Esophagus squamous epithelium (tissue), 5 donors: ENCODE measurements around the gene TLE3. TPM values are rescaled to one million over a fixed set of nuclear protein-coding genes. Genes with fewer than 3 reads are reported as not detected.

Source experiments
- DNase-seq: peaks from one replicate; lab custom pipeline; 2025; lab: John Stamatoyannopoulos, UW
- H3K27ac ChIP-seq, 4 donors: fragments of 200-600 bp; sonication (generic); one replicate each; pipeline ENCODE4 v1.5.1; 2016 to 2019; ENCODE audit warnings: mild to moderate bottlenecking in 1 of 4
- H3K27me3 ChIP-seq, 4 donors: fragments of 200-600 bp; sonication (generic); 1 replicate in 3 of 4; 2 replicates in 1 of 4; pipeline versions ENCODE4 v1.5.1 to v1.6.0; 2017 to 2021; ENCODE audit warnings: antibody characterized with exemption in 1 of 4
- H3K36me3 ChIP-seq, 3 donors: fragments of 200-600 bp; sonication (generic); one replicate each; pipeline ENCODE4 v1.5.1; 2016 to 2019
- H3K4me1 ChIP-seq, 3 donors: fragments of 200-600 bp; sonication (generic); one replicate each; pipeline ENCODE4 v1.5.1; 2017 to 2019
- H3K4me3 ChIP-seq, 4 donors: fragments of 200-600 bp; sonication (generic); 1 replicate in 3 of 4; 2 replicates in 1 of 4; pipeline ENCODE4 v1.5.1; 2016 to 2019; ENCODE audit warnings: mild to moderate bottlenecking in 2 of 4, moderate library complexity in 1 of 4
- H3K9me3 ChIP-seq, 3 donors: fragments of 200-600 bp; sonication (generic); one replicate each; pipeline ENCODE4 v1.5.1; 2016 to 2019
- CTCF ChIP-seq, 6 experiments: fragments of 450-650 bp in 4 of 6; fragments of 200-600 bp in 2 of 6; sonication (generic) in 2 of 6; IDR thresholded peaks; one replicate each; pipeline ENCODE4 v1.5.1; 2016 to 2019; ENCODE audit warnings: antibody characterized with exemption in 6 of 6, mild to moderate bottlenecking in 4 of 6, moderate library complexity in 4 of 6
- POLR2A ChIP-seq, 4 donors: fragments of 450-650 bp; IDR thresholded peaks; one replicate each; pipeline ENCODE4 v1.6.1; 2017; ENCODE audit warnings: antibody characterized with exemption in 4 of 4, mild to moderate bottlenecking in 4 of 4, moderate library complexity in 3 of 4
- WGBS, 2 donors: methylation state at CpG; one replicate each; pipeline ENCODE4 v1.1.5; 2018; 5-methylcytosine and 5-hydroxymethylcytosine counted together
- intact Hi-C: fragments of 100-400 bp; cut with DNase I; formaldehyde crosslinking; loops from one replicate; pipeline ENCODE4 v1.15.0; 2022
- total RNA-seq, 4 donors: library from RNA; depleted of rRNA; stranded (reverse); fragments of >200 nt; gene quantifications; one replicate each; pipeline ENCODE4 v1.1.0, GENCODE V29; 2016
- donor health status: DM: yes; HTN: yes; CAD: no.

TLE3 gene
- total RNA-seq, 4 donors from 2014 or later, result 49.6 to 133 (median 64.4) TPM

GRCh38 chr15:70089692-70089971 is 8.1 kb downstream of the TLE3 start:
- H3K27me3 ChIP-seq, result no peaks in the 10 kb centered on the region
- no peak overlapping the region for H3K4me3 ChIP-seq
- H3K9me3 ChIP-seq, result no peaks in the 10 kb centered on the region
- H3K27ac ChIP-seq, result peak overlapping the region in 1 of 4 donors; percentile 40
- TF ChIP-seq POLR2A (IDR thresholded peaks at IDR 0.05) (no peak), CTCF (IDR thresholded peaks at IDR 0.05) (no peak)
- peaks cover 5 to 80% (median 18%) of the 10 kb centered on the region in 3 donors for H3K36me3 ChIP-seq
- intact Hi-C loops, result no loop called here
- WGBS, 2 donors, result 49 to 73% methylated on average over 3 to 6 of the region's 6 CpGs
- H3K4me1 ChIP-seq, result peaks cover 26 to 84% (median 54%) of the 10 kb centered on the region in 3 donors
- DNase-seq, result no peak

- intact Hi-C loops, result no loop called here
- Histone ChIP-seq H3K4me3 (peak overlapping the region in 1 of 4 donors; percentile 22), H3K27me3 (no peaks in the 10 kb centered on the region), H3K36me3 (peaks cover 5 to 86% (median 23%) of the 10 kb centered on the region in 3 donors), H3K9me3 (no peaks in the 10 kb centered on the region), H3K27ac (peak overlapping the region in 2 of 4 donors; percentile 40 to 59), H3K4me1 (peaks cover 26 to 84% (median 49%) of the 10 kb centered on the region in 3 donors)
- no peak for TF ChIP-seq CTCF (IDR thresholded peaks at IDR 0.05)
- DNase-seq, result no peak
- 77 to 80% methylated on average over 13 to 16 of the region's 23 CpGs for WGBS, 2 donors
Measured at GRCh38 chr15:70088887-70089691, 8.6 kb downstream of the TLE3 start.

GRCh38 chr15:70088455-70088854 is 9.3 kb downstream of the TLE3 start:
- no peaks in the 10 kb centered on the region for H3K27me3 ChIP-seq
- peak overlapping the region in 2 of 4 donors; percentile 40 to 59 for H3K27ac ChIP-seq
- TF ChIP-seq CTCF (IDR thresholded peaks at IDR 0.05) (no peak), POLR2A (IDR thresholded peaks at IDR 0.05) (no peak)
- H3K4me1 ChIP-seq, result peaks cover 22 to 84% (median 43%) of the 10 kb centered on the region in 3 donors
- H3K9me3 ChIP-seq, result no peaks in the 10 kb centered on the region
- DNase-seq, result no peak
- WGBS, 2 donors, result 63 to 83% methylated on average over 3 of the region's 3 CpGs
- intact Hi-C loops, result no loop called here
- H3K36me3 ChIP-seq, result peaks cover 5 to 92% (median 25%) of the 10 kb centered on the region in 3 donors
- no peak overlapping the region for H3K4me3 ChIP-seq

GRCh38 chr15:70087708-70088352 is 9.9 kb downstream of the TLE3 start:
- intact Hi-C loops, result no loop called here
- peaks cover 22 to 79% (median 37%) of the 10 kb centered on the region in 3 donors for H3K4me1 ChIP-seq
- no peaks in the 10 kb centered on the region for H3K9me3 ChIP-seq
- no peak overlapping the region for H3K27ac ChIP-seq
- peaks cover 5 to 98% (median 25%) of the 10 kb centered on the region in 3 donors for H3K36me3 ChIP-seq
- no peak for DNase-seq
- H3K4me3 ChIP-seq, result no peak overlapping the region
- H3K27me3 ChIP-seq, result no peaks in the 10 kb centered on the region
- WGBS, 2 donors, result 79 to 82% methylated on average over 11 to 12 of the region's 12 CpGs
- TF ChIP-seq POLR2A (IDR thresholded peaks at IDR 0.05) (no peak), CTCF (IDR thresholded peaks at IDR 0.05) (no peak)

- Histone ChIP-seq H3K36me3 (peaks cover 5 to 99% (median 25%) of the 10 kb centered on the region in 3 donors), H3K4me3 (no peak overlapping the region), H3K27ac (no peak overlapping the region), H3K4me1 (peaks cover 12 to 67% (median 25%) of the 10 kb centered on the region in 3 donors), H3K9me3 (no peaks in the 10 kb centered on the region), H3K27me3 (no peaks in the 10 kb centered on the region)
- WGBS, 2 donors, result 75 to 86% methylated on average over 5 of the region's 5 CpGs
- TF ChIP-seq CTCF (IDR thresholded peaks at IDR 0.05), result no peak
- TF ChIP-seq POLR2A (IDR thresholded peaks at IDR 0.05), result no peak
- no peak for DNase-seq
- intact Hi-C loops, result no loop called here
Measured at GRCh38 chr15:70086636-70087035, 11.1 kb downstream of the TLE3 start.
